GM19455 (cell line): ENCODE data around the gene ZNF431.
"Not testable (repeated sequence)": the region's sequence is repeated elsewhere in the genome, so short reads cannot be mapped to it uniquely, and the experiment has no call there.

Experiments
- ATAC-seq: cut with Tn5 transposase; IDR thresholded peaks from one replicate; pipeline ENCODE4 v1.9.1; 2021; ENCODE audit not compliant: unreplicated experiment

The ZNF431 gene

DNA sequence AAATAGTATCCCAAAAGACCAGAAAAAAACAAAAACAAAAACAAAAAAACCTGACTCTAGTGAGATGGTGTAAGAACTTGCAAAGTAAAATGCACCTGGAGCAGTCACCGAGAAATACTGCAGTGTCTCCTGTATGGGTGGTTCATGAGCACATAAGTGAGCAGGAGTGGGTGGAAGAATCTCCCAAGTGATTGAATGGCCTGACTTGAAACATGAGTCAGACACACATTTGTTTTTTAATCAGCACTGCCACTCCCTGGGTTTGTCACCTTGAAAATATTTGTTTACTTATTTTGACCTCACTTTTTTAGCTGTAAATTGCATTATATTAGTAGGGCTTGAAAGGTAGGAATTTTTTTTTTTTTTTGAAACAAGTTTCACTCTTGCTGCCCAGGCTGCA, 2.0 kb downstream of the ZNF431 start:
- no peak for ATAC-seq

DNA sequence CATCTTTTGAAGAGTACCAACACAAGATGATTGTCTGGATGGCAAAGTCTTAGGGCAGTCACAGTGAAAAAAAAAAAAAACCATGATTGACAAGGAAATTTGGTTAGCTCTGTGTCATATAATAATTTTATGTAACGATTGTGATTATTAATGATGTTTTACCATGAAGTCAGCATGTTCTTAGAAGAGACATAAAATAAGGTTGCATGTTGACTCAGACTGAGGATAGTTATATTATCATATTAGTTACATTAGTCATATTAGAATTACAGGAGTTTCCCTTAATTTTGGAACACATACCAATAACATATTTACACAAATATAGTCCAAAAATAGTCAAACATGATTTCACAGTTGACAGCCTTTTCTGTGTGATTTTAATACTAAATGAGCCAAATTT, 5.7 kb downstream of the ZNF431 start:
- ATAC-seq = no peak

DNA sequence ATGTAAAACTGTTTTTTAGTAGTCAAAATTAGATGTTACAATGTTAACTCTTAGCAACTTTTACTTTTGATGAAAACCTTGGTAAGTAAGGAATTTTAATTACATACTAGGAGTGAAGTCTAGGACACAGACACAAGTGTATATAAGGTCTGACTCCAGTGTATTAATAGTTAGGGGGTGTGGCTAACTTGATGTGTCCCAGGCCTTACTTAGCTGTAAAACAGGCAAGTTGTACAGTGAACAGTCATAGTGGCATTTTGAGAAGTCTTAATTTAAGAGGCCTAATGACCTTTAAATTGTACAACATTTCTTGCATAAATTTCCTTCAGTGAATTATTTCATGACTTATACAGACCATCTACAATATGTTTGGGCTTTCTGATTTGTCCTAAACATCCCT, 6.8 kb downstream of the ZNF431 start:
- no peak for ATAC-seq

DNA sequence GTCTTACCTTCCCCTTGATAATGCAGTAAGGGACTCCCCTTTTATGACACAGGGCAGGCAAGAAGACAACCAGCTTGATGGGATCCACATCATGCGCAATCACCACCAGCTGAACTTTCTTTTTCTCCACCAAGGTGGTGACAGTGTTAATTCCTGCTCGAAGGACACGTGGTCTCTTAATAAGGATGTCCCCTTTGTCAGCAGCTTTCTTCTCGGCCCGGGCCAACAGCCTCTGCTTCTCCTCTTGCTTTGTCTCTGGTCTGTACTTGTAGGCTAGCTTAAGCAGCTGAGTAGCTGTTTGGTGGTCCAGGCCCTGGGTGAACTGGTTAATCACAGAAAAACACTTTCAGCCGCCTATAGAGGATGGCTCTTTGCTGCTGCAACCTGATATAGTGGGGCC, 8.0 kb downstream of the ZNF431 start:
- no peak for ATAC-seq

DNA sequence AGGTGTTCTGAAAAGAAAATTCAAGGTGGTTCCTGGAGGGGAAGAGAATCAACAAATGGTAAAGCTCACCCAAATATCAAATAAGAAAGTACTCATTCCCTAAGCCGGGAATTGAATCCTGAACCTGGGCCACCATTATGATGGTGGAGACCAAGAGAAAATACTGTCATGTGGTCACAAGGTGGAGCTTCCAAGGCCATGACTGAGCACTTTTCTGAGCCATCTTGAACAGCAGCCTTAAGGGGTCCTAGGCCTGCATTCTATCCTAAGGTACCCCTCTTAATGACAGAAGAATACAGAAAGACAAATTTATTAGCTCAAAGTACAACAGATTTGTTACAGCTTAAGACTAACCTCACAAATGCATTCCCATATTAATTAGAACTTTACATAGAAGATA, 9.6 kb downstream of the ZNF431 start:
- no peak for ATAC-seq

DNA sequence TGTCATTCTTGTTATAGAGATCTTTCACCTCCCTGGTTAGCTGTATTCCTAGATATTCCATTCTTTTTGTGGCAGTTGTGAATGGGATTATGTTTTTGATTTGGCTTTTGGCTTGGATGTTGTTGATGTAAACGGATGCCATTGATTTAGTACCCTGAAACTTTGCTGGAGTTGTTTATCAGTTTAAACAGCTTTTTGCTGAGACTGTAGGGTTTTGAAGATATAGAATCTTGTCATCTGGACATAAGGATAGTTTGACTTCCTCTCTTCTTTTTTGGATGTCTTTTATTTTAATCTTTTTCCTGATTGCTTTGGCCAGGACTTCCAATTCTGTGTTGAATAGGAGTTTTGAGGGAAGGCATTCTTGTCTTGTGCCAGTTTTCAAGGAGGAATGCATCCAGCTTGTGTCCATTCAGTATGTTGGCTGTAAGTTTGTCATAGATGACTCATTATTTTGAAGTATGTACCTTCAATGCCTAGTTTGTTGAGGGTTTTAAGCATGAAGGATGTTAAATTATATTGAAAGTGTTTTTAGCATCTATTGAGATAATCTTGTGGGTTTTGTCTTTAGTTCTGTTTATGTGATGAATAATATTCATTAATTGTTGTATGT, 16.8 kb downstream of the ZNF431 start:
- no peak for ATAC-seq

DNA sequence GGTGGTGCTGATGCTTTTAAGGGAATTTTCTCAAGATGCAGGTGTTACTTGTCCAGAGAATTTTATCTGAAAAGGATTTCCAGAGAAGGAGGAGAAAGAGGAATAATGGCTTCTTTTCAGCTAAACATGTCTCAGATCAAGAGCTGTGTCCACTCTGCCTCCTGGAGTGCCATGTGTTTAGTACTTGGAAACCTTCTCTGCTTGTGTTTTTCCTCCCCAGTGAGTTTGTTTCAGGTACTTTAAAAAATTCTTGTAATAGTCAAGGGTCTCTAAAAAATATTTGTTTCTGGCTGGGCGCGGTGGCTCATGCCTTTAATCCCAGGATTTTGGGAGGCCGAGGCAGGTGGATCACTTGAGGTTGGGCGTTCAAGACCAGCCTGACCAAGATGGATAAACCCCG, 22.7 kb downstream of the ZNF431 start:
- no peak for ATAC-seq

DNA sequence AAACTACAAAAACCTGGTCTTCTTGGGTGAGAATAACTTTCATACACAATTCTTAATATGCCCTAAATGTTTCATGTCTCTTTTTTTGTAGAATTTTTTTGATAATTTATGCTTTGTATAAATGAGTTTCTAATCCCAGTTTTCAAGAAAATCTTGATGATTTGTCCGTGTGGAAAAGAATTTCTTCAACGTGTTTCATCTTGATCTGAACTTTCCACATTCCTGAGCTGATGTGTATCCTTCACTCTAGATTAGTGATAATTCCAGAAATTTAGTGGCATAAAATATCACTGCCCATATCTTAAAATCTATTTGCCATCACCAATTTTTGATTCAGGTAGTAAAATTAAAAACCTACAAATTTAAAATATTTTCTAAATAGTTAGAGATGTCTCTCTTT, 24.6 kb downstream of the ZNF431 start:
- ATAC-seq = no peak

DNA sequence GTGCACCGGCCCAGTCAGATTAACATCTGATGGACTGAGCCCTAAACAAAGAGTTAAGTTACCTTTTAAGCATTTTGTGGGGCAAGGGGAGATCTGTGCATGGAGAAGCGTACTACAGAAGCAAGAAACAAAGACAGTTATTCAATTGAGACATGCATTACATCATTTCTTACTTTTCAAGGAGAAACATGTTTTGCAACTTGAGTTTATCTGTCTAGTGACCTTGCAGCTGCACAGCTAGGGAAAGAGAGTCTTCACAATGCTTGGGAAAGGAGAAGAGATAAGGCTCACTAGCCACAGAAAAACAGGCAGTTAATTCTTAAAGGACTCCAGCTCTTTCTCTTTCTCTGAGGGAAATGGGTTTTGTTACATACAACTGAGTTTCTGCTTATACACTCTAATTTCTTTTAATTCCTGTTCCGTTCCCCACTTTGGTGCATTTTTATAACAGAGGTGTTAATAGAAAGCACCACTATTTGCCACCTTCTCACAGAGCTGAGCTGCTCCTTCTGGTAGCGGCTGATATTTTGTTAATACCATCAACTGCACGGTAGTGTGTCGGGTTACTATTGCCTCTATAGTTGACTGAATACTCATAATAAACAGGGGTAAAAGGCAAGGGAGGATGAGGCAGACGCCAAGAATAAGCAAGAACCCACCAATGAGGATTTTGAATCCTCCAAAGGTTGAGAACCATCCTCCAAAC, 55.9 kb downstream of the ZNF431 start:
- no peak for ATAC-seq

DNA sequence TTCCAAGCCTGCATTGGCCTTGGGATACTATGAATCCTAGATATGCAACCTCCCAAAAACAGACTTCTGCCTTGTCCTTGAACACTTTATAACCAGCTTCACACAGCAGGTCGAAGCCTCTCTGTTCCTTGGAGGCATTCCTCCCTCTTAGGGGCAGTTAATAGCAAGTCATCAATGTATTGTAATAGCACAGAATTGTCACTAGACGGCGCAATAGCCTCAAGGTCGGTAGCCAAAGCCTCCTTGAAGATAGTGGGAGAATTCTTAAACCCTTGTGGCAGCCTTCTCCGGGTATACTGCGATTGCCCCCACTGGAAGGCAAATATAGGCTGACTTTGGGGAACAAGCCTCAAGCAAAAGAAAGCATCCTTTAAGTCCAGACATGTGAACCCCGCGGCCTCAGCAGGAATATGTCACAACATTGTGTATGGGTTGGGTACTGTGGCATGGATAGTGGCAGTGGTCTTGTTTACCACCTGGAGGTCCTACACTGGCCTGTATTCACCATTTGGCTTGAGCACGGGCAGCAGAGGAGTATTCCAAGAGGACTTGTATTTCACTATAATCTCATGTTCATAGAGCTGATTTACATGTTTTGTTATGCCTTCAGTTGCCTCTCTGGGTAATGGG, 61.1 kb downstream of the ZNF431 start:
- no peak for ATAC-seq

DNA sequence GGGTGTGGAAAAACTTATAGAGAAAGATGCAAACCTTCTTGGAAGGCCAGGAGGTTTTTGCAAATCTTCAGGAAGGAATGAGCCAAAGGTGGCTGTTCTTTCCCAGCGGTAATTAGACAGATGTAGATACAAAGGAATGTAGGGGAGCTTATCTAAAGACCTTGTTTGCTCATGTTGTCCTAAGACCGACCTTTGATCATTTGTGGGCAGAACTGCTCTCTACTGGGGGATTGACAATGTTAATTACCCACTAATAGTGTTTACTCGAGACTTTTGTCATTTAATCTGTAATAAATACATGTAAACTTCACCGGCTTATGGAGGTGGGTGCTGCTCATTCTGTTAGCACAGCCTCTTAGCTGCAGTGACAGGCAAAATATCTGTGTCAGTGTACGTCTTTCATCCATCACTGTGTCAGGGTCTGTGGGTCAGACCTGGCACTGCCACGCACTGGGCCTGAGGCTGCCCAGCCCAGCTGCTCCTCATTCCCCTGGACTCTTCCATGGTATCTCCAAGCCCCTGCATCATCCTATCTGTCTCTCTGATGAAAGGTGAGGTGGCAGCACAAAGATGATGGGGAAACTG, 68.3 kb downstream of the ZNF431 start:
- no peak for ATAC-seq

DNA sequence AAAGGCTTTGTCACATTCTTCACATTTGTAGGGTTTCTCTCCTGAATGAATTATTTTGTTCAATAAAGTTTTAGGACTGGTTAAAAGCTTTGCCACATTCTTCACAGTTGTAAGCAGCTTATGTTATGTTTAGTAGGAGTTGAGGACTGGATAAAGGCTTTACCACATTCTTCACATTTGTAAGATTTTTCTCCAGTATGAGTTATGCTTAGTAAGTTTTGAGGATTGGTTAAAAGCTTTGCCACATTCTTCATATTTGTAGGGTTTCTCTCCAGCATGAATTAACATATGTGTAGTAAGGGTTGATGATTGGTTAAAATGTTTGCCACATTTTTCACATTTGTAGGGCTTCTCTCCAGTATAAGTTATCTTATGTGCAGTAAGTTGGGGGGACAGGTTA, 79.9 kb downstream of the ZNF431 start:
- ATAC-seq = no peak

DNA sequence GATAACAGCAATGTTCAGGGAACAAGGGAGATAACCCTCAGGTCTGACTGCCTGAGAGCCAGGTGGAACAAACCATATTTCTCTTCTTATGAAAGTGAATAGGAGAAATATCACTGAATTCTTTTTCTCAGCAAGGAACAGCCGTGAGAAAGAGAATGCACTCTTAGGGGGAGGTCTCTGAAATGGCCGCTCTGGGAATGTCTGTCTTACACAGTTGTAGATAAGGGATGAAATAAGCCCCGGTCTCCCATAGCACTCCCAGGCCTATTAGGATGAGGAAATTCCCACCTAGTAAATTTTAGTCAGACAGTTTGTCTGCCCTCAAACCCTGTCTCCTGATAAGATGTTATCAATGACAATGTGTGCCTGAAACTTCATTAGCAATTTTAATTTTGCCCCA, 88.1 kb downstream of the ZNF431 start:
- not testable (repeated sequence) for ATAC-seq

DNA sequence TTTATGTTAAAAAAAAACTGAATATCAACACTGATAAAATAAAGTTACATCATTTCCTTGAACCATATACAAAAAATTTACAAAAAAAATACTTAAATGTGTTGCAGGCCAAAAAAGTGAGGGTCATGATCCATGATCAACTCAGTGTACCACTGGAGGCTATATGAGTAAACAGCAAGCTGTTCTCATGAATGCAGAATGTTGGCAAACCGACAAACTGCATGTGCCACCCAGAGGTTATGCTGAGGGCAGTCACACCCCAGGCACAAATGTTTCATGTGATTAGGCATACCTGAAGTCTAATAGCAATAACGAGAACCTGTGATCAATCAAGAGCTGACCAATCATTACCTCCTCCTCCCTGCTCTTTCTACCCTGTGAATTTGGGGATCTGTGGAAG, 91.9 kb downstream of the ZNF431 start:
- no peak for ATAC-seq

DNA sequence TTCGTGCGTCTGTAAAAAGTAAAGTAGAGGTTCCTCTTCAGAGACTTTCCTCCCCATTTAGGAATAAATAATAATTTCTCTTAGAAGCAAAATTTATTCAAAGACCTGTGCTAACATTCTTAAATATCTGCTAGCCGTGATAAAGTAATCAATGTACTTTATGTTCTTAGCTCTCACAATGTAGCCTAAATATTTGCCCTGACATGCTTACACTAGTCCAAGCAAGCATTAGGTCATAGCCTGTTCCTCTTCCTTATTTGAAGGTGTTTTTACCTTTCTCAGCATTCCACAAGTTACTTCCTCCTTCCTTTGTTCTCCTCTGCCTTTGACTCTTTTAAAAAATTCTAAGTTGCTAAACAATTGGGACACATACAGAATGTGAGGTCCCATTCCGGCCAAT, 94.9 kb downstream of the ZNF431 start:
- not testable (repeated sequence) for ATAC-seq

DNA sequence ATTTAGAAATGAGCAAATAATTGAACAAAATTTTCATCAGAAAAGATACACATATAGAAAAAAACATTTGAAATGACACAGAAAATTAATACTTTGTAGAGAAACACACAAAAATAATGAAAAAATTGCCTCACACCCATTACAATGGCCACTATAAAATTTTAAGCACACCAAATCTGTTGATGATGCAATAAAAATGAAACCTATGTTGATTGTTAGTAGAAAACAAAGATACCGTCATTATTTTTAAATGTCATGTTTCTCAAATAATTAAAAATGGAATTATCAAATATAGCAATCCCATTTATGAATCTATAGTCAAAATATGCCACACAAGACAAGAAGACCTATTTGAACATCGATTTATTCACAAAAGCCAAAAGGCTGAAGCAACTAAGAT, 96.8 kb downstream of the ZNF431 start:
- no peak for ATAC-seq
